ENCODE data around the gene KCTD3.

GRCh38 chr1:215661033-215661432, 93.9 kb downstream of the KCTD3 start:
- TF ChIP-seq REST (IDR thresholded peaks at IDR 0.05; ENCODE audit: insufficient replicate concordance, low read depth) = no peak
- TF ChIP-seq, protein P1, sequence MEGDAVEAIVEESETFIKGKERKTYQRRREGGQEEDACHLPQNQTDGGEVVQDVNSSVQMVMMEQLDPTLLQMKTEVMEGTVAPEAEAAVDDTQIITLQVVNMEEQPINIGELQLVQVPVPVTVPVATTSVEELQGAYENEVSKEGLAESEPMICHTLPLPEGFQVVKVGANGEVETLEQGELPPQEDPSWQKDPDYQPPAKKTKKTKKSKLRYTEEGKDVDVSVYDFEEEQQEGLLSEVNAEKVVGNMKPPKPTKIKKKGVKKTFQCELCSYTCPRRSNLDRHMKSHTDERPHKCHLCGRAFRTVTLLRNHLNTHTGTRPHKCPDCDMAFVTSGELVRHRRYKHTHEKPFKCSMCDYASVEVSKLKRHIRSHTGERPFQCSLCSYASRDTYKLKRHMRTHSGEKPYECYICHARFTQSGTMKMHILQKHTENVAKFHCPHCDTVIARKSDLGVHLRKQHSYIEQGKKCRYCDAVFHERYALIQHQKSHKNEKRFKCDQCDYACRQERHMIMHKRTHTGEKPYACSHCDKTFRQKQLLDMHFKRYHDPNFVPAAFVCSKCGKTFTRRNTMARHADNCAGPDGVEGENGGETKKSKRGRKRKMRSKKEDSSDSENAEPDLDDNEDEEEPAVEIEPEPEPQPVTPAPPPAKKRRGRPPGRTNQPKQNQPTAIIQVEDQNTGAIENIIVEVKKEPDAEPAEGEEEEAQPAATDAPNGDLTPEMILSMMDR (IDR thresholded peaks at IDR 0.05; ENCODE audit: insufficient read depth, low read length) = no peak

All from HL-60 (cell line).